Posterior vena cava (tissue), 2 donors: ENCODE results near the gene CBX2. TPM values are rescaled to one million over a fixed set of nuclear protein-coding genes. Genes with fewer than 3 reads are reported as not detected.

ENCODE experiments used
- DNase-seq: peaks from one replicate; pipeline ENCODE4 v3.0.0-alpha.2; 2020; ENCODE audit warnings: low spot score
- intact Hi-C, 2 donors: fragments of 100-400 bp; cut with DNase I; formaldehyde crosslinking; loops; one replicate each; pipeline versions ENCODE4 v1.14.1 to v1.14.2; 2022 to 2023
- long read RNA-seq, 2 donors: library from polyadenylated mRNA; unstranded; transcript quantifications; one replicate each; pipeline ENCODE4 v2.0.0, GENCODE V29; 2020 to 2021
- total RNA-seq, 2 donors: library from RNA; stranded (reverse); fragmentation: NEBNext Ultra II Directional; extraction: Animal tissue kit (Norgen Biotek cat#: 25700); gene quantifications; one replicate each; pipeline ENCODE4 v1.2.1, GENCODE V29; 2021
- donor health status: DM: yes; HTN: yes; CAD: no.
- donor health status: DM: yes; HTN: yes; CAD: no.

CBX2 gene
- total RNA-seq = 1 to 10 TPM; 1.6 to 1.8 TPM
- long read RNA-seq, donor 1, full-length matches to known transcripts = 1 of 1 reads
- long read RNA-seq, donor 1, partial matches to known transcripts = 0 of 1 reads
- long read RNA-seq, donor 1, other reads (novel, unspliced or antisense) = 0 of 1 reads
- long read RNA-seq, donor 2 = 0 reads

DNA sequence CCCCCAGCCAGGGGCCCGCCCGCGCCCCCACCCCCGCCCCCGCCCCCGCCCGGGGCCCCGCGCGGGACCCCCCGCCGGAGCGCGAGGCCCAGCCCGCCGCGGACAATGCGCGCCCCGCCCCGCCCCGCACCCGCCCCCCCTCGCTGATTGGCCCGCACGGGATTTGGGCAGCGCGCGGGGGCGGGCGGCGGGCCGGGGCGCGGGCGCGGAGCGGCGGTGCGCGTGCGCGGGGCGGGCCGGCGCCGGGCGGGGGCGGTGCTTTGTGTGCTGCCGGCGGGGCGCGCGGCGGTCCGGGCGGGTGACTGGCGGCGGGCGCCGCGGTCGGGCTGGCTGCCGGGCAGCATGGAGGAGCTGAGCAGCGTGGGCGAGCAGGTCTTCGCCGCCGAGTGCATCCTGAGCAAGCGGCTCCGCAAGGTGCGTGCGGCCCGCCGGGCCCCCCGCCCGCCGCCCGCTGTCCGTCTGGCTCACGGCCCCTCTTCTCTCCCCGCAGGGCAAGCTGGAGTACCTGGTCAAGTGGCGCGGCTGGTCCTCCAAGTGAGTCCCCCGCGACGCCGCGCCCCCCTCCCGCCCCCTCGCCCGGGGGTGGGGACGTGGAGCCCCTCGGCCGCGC, at the start of gene CBX2:
Gene CBX2 (plus strand): TSS at position 255 of the 610 bp plus-strand sequence. CDS start 88 bp downstream, at position 343.
- peak; percentile 91 for DNase-seq
- intact Hi-C loops = no loop called here

- intact Hi-C loops = no loop called here
Measured at GRCh38 chr17:79728169-79728907, 49.6 kb upstream of the CBX2 start.

DNA sequence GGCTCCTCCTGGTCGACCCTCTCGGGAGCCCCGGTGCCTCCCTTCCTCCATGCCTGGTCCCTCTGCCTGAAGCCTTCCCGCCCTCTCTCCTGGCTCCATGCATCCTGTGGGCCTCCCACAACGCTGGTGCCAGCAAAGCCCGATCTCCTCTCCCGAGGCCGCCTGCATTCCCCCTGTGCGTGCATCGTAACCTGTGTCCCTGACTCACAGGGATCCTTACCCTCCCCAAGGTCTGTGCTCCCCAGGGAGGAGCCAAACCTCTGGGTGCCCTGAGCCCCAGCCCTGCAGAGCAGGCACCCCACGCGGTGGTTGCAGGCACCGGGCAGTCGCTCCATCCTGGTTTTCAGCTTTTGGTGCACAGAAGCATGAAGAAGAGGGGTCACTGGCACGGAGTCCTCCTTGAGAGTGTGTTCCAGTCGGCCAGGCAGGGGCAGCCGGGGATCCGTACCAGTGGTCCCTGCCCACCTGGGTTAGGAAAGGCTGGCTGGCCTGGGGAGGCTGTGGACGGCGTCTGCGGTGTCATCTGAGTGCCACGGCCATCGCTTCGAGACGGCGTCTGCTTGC, 49.0 kb upstream of the CBX2 start:
- DNase-seq = no peak
- intact Hi-C loops = no loop called here

More at GRCh38 chr17:79728169-79728907, 49.6 kb upstream of the CBX2 start:
- peak; percentile 89 for DNase-seq

GRCh38 chr17:79729761-79730160, 48.2 kb upstream of the CBX2 start:
- no peak for DNase-seq
- intact Hi-C loops = no loop called here

DNA sequence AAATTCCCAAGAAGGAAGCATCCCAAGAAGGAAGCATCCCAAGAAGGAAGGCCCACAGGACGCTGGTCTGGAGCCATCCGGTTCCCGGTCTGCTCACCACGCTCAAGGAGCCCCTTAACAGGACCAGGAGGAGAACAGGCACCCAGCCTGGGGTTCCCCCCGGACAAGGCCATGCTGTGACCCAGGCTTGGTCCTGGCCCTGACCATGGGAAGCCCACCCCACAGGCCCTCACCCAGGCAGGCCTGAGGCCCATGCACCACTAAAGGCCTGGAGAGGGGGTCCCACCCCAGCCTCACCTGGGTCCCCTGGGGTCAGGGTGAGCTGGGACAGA, 47.5 kb upstream of the CBX2 start:
- DNase-seq = no peak
- intact Hi-C loops = no loop called here

DNA sequence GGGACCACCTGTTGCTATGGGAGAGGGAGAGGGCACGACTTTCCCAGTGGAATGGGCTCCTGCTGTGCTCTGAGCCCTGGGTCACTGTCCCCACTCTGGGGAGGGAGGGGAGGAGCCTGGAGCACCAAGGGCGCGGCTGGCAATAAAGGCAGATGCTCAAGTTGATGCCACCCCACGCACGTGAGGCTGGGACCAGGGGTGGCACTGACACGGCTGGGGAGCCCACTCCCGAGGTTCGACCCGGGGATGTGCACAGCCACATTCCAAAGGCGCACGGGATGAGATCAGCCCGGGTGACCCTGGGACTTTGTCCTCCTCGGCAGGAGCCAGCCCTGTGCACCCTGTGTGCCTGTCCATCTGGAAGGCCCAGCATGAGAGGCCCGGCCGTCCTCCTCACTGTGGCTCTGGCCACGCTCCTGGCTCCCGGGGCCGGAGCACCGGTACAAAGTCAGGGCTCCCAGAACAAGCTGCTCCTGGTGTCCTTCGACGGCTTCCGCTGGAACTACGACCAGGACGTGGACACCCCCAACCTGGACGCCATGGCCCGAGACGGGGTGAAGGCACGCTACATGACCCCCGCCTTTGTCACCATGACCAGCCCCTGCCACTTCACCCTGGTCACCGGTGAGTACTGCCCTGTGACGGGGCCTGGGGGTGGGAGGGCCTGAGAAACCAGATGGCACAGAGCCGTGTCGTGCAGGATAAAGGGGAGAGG, 47.0 kb upstream of the CBX2 start, which contains the start of gene ENPP7:
Gene ENPP7 (plus strand): TSS at position 175 of the 715 bp plus-strand sequence. CDS start 197 bp downstream, at position 372.
- intact Hi-C loops = no loop called here
- no peak for DNase-seq

DNA sequence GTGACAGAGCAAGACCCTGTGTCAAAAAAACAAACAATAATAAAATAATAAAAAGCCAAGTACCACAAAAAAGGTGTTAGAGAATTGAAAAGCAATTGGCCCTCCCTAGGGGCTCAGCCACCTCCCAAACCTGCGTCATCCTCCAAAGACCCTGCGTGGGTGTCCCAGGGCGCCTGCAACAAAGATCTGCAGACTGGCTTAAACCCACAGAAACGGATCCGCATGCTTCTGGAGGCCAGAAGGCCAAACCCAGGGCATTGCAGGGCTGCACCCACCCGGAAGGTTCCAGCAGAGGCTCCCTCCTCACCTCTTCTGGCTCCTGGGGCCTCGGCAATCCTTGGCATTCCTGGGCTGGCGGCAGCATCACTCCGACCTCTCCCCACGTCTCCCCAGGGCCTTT, 45.7 kb upstream of the CBX2 start:
- intact Hi-C loops = no loop called here
- no peak for DNase-seq

GRCh38 chr17:79732804-79733691, 44.9 kb upstream of the CBX2 start:
- intact Hi-C loops = no loop called here
- no peak for DNase-seq

DNA sequence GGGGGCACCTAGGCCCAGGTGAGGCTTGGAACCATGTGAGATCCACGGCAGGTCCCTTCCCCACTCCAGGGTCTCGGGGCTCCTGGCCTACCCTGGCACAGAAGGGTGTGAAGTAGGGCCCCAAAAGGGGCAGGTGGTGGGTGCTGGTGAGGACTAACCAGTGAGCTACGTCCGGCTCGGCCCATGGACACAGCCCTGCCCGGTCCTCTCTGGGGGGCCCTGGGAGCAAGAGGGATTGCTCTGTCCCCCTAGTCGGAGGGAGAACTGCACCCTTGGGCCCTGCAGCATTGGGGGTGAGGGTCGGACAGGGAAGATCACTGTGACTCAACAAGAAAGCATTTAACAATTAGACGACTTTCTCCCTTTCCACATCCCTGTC, 44.3 kb upstream of the CBX2 start:
- DNase-seq = no peak
- intact Hi-C loops = no loop called here

DNA sequence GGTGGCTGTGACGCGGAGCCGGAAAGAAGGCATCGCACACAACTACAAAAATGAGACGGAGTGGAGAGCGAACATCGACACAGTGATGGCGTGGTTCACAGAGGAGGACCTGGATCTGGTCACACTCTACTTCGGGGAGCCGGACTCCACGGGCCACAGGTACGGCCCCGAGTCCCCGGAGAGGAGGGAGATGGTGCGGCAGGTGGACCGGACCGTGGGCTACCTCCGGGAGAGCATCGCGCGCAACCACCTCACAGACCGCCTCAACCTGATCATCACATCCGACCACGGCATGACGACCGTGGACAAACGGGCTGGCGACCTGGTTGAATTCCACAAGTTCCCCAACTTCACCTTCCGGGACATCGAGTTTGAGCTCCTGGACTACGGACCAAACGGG, 42.9 kb upstream of the CBX2 start:
- intact Hi-C loops = no loop called here
- no peak for DNase-seq

DNA sequence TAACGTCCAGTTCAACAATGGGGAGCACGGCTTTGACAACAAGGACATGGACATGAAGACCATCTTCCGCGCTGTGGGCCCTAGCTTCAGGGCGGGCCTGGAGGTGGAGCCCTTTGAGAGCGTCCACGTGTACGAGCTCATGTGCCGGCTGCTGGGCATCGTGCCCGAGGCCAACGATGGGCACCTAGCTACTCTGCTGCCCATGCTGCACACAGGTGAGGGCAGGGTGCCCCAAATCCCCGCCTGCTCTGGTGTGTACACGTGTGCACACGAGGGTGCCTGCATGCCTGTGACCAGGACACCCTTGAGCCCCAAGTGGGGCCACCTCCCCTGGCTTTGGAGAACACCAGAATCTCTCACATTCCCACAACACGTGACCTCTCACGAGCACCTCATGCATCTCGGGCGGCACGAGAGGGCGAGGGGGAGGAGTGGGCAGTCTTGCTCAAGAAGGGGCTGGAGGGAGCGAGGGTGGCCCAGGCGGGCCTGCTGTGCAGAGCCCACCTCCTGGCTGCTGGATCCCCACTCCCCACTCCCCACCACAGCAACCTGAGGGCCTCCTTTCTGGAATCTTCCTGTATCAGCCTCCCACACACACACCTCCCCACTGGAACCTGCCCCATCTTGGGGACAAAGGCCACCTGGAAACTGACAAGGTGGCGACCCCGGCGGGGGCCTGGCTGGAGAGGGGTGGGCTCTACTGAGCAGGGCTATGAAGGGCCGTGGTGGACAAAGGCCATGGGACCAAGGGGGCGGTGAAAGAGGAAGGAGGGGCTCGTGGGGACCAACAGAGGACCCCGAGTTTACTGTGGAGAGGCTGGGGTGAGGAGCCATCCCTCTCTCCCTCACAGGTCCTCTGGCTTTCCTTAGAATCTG, 40.7 kb upstream of the CBX2 start:
- DNase-seq = no peak
- intact Hi-C loops = no loop called here

GRCh38 chr17:79737922-79738578, 39.9 kb upstream of the CBX2 start:
- DNase-seq = no peak
- intact Hi-C loops = no loop called here

DNA sequence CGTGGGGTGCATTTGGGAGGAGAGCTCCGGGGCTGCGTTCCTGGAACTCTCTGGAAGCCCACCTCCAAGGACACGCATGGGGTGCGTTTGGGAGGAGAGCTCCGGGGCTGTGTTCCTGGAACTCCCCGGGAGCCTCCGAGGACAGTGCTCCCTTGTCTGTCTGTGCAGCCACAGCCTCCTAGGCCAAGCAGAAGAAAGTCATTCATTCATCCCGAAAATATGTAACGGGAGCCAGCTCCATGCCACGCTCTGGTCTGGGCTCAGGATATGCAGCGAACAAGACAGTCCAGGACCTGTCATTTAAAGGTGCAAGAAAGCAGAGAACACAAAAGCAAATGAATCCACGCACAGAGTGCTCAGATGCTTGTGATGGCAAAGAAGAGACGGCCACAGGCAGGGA, 39.3 kb upstream of the CBX2 start:
- intact Hi-C loops = no loop called here
- no peak for DNase-seq

- intact Hi-C loops = loop anchor here (10.0 kb wide), 2 partner anchors 245 to 255 kb away; no protein-coding TSS in a partner anchor
- DNase-seq = no peak
Measured at GRCh38 chr17:79739148-79740062, 38.5 kb upstream of the CBX2 start.

GRCh38 chr17:79740413-79740812, 37.5 kb upstream of the CBX2 start:
- no peak for DNase-seq
- intact Hi-C loops = loop anchor here (10.0 kb wide), 2 partner anchors 244 to 254 kb away; no protein-coding TSS in a partner anchor

GRCh38 chr17:79741401-79741750, 36.6 kb upstream of the CBX2 start:
- intact Hi-C loops = loop anchor here (10.0 kb wide), 2 partner anchors 243 to 253 kb away; no protein-coding TSS in a partner anchor
- no peak for DNase-seq
